Measurements from ENCODE around the gene KLHL29.

GRCh38 chr2:23683001-23683400 lies 298.0 kb downstream of the KLHL29 start:
- no peak for TF ChIP-seq EZH2 (IDR thresholded peaks at IDR 0.05; ENCODE audit: insufficient read depth, low read length)
- TF ChIP-seq CTCF (IDR thresholded peaks at IDR 0.05; ENCODE audit: insufficient read depth, low read depth, low read length), result no peak
